HCT116 (cell line): ENCODE measurements around the gene TOMM40L. TPM values are rescaled to one million over a fixed set of nuclear protein-coding genes. Genes with fewer than 3 reads are reported as not detected.

ENCODE experiments used
- ATAC-seq: fragments of 200-7000 bp; cut with Tn5 transposase; 2 replicates; pipeline ENCODE4 v1.9.1; 2020; ENCODE audit warnings: mild to moderate bottlenecking, moderate library complexity
- BruUV-seq: library from RNA; stranded (reverse); fragments of 400-500 nt; replicated peaks from 2 replicates; lab custom pipeline; 2021; lab: Mats Ljungman, UMichigan
- CTCF ChIA-PET: fragments of 300-600 bp; sonication (Branson Sonifier 250); formaldehyde crosslinking; loops from one replicate; lab custom pipeline; 2021; ENCODE audit warnings: antibody characterized with exemption; lab: Charles Lee
- POLR2A ChIA-PET: fragments of 300-600, 350-600 bp; sonication (Branson Sonifier 250); formaldehyde crosslinking; loops from one replicate; lab custom pipeline; 2021; ENCODE audit warnings: antibody characterized with exemption; lab: Charles Lee
- RAD21 ChIA-PET, 2 experiments: fragments of 300-600 bp; sonication (Branson Sonifier 250); formaldehyde crosslinking; loops; one replicate each; lab custom pipeline; 2023; ENCODE audit warnings: low total read pairs in 2 of 2; ENCODE audit not compliant: uncharacterized antibody in 2 of 2, unreplicated experiment in 2 of 2, low non-redundant PET in 1 of 2; lab: Charles Lee
- DNase-seq: peaks from one replicate; pipeline ENCODE4 v3.0.0-alpha.2; 2010; ENCODE audit warnings: low read depth, low spot score
- H2AFZ ChIP-seq: fragments of 200-600 bp; shearing (Covaris generic), sonication (generic); 2 replicates; pipeline ENCODE4 v1.6.1; 2017; ENCODE audit warnings: low read depth, mixed run types, mixed read lengths, antibody characterized with exemption, low read length; ENCODE audit not compliant: poor library complexity, severe bottlenecking
- H3K27ac ChIP-seq: 2 replicates; pipeline ENCODE4 v1.5.1; 2012; ENCODE audit warnings: low read depth, low read length
- H3K27me3 ChIP-seq: fragments of 200-600 bp; sonication (generic); 2 replicates; pipeline ENCODE4 v1.6.1; 2016; ENCODE audit warnings: mixed run types, low read length, mixed read lengths; ENCODE audit not compliant: insufficient read depth
- H3K36me3 ChIP-seq, 2 experiments: fragments of 200-500 bp in 1 of 2; fragments of 200-600 bp in 1 of 2; sonication (Bioruptor generic) in 1 of 2; sonication (generic) in 1 of 2; 2 replicates each; pipeline versions ENCODE4 v1.5.1 to v1.6.1; 2014 to 2016; ENCODE audit warnings: low read length in 2 of 2, inconsistent platforms in 1 of 2, mixed read lengths in 1 of 2, mixed run types in 1 of 2; ENCODE audit not compliant: insufficient read depth in 2 of 2, control insufficient read depth in 1 of 2
- H3K4me1 ChIP-seq, 2 experiments: fragments of 200-600 bp in 1 of 2; sonication (generic) in 1 of 2; 2 replicates each; pipeline versions ENCODE4 v1.5.1 to v1.6.1; 2012 to 2017; ENCODE audit warnings: low read length in 2 of 2, inconsistent platforms in 1 of 2, mild to moderate bottlenecking in 1 of 2, mixed read lengths in 1 of 2, mixed run types in 1 of 2, moderate library complexity in 1 of 2; ENCODE audit not compliant: insufficient read depth in 2 of 2, control insufficient read depth in 1 of 2
- H3K4me2 ChIP-seq: fragments of 200-600 bp; sonication (generic); 2 replicates; pipeline ENCODE4 v1.6.1; 2017; ENCODE audit warnings: mixed run types, low read length, mixed read lengths
- H3K4me3 ChIP-seq, 2 experiments: fragments of 200-600 bp in 1 of 2; sonication (generic) in 1 of 2; replicated peaks in 1 of 2; 2 replicates each; pipeline ENCODE4 v1.5.1; 2011 to 2016; ENCODE audit warnings: low read length in 2 of 2, control low read depth in 1 of 2, low read depth in 1 of 2, mild to moderate bottlenecking in 1 of 2, mixed read lengths in 1 of 2, mixed run types in 1 of 2
- H3K79me2 ChIP-seq: fragments of 200-600 bp; sonication (generic); 2 replicates; pipeline ENCODE4 v1.6.1; 2017; ENCODE audit warnings: mild to moderate bottlenecking, mixed run types, low read length, moderate library complexity, mixed read lengths; ENCODE audit not compliant: insufficient read depth
- H3K9ac ChIP-seq: fragments of 200-600 bp; sonication (generic); 2 replicates; pipeline ENCODE4 v1.6.1; 2016; ENCODE audit warnings: low read length, mixed read lengths
- H3K9me2 ChIP-seq: fragments of 200-600 bp; sonication (generic), shearing (Covaris generic); 2 replicates; pipeline ENCODE4 v1.6.1; 2017; ENCODE audit warnings: mixed run types, mild to moderate bottlenecking, moderate library complexity; ENCODE audit not compliant: insufficient read depth
- H3K9me3 ChIP-seq, 2 experiments: fragments of 200-500 bp in 1 of 2; fragments of 200-600 bp in 1 of 2; sonication (Bioruptor generic) in 1 of 2; sonication (generic) in 1 of 2; 2 replicates each; pipeline ENCODE4 v1.6.1; 2014 to 2017; ENCODE audit warnings: low read length in 2 of 2, mixed read lengths in 2 of 2, inconsistent platforms in 1 of 2, low read depth in 1 of 2, mild to moderate bottlenecking in 1 of 2, mixed run types in 1 of 2, moderate library complexity in 1 of 2; ENCODE audit not compliant: control insufficient read depth in 1 of 2, insufficient read depth in 1 of 2
- H4K20me1 ChIP-seq: fragments of 200-600 bp; sonication (generic), shearing (Covaris generic); 2 replicates; pipeline ENCODE4 v1.6.1; 2017; ENCODE audit warnings: mixed run types, mild to moderate bottlenecking, moderate library complexity; ENCODE audit not compliant: insufficient read depth
- ATF3 ChIP-seq: IDR thresholded peaks from 2 replicates; pipeline ENCODE4 v1.6.1; 2012
- CTCF ChIP-seq, 3 experiments: fragments of 200-600 bp in 1 of 3; sonication (generic) in 1 of 3; IDR thresholded peaks in 2 of 3; conservative IDR thresholded peaks in 1 of 3; 2 replicates each; pipeline ENCODE4 v1.5.1; 2012 to 2017; ENCODE audit warnings: low read depth in 2 of 3, low read length in 2 of 3, antibody characterized with exemption in 1 of 3, borderline replicate concordance in 1 of 3, control low read depth in 1 of 3, mild to moderate bottlenecking in 1 of 3, mixed read lengths in 1 of 3, mixed run types in 1 of 3, moderate library complexity in 1 of 3; ENCODE audit not compliant: insufficient read depth in 1 of 3
- ELF1 ChIP-seq: IDR thresholded peaks from 2 replicates; pipeline ENCODE4 v1.6.1; 2012; ENCODE audit warnings: low read depth, borderline replicate concordance
- EZH2 ChIP-seq: fragments of 200-600 bp; sonication (generic); IDR thresholded peaks from 2 replicates; pipeline ENCODE4 v1.6.1; 2017; ENCODE audit warnings: antibody characterized with exemption, mixed run types
- FOSL1 ChIP-seq: IDR thresholded peaks from 2 replicates; pipeline ENCODE4 v1.6.1; 2012; ENCODE audit warnings: low read depth
- SRF ChIP-seq: IDR thresholded peaks from 2 replicates; pipeline ENCODE4 v1.6.1; 2012; ENCODE audit warnings: low read depth
- YY1 ChIP-seq: IDR thresholded peaks from 2 replicates; pipeline ENCODE4 v1.6.1; 2011; ENCODE audit warnings: low read length, low read depth, moderate library complexity, mild to moderate bottlenecking; ENCODE audit not compliant: insufficient replicate concordance; ENCODE audit errors: extremely low read depth
- intact Hi-C: fragments of 100-400 bp; cut with micrococcal nuclease; formaldehyde crosslinking; loops from 2 replicates; pipeline ENCODE4 v1.10.0; 2022
- total RNA-seq: library from RNA; stranded (reverse); gene quantifications from one replicate; pipeline ENCODE4 v1.2.1, GENCODE V29; 2021; ENCODE audit not compliant: unreplicated experiment

TOMM40L gene
- total RNA-seq, 1 experiment from 2014 or later, result 9.8 TPM

GRCh38 chr1:161267321-161267720 lies 41.5 kb downstream of the TOMM40L start (continued):
- TF ChIP-seq CTCF (IDR thresholded peaks at IDR 0.05 in 2 of 3, conservative IDR thresholded peaks at IDR 0.05 in 1 of 3; ENCODE audit: borderline replicate concordance in 1 of 3, insufficient read depth in 1 of 3, low read depth in 2 of 3, low read length in 2 of 3), result no peak
- TF ChIP-seq ATF3, result no peak

- ATAC-seq (no peak), DNase-seq (no peak)
- no TSS peak for BruUV-seq
- Histone ChIP-seq H3K9ac (no peak overlapping the region), H3K9me3 (no peaks in the 10 kb centered on the region), H3K4me1 (no peaks in the 10 kb centered on the region), H3K27me3 (0 out of 2 replicates have a peak, but pooled peaks cover 6% of the 10 kb centered on the region), H2AFZ (no peak overlapping the region), H3K36me3 (no peaks in the 10 kb centered on the region), H4K20me1 (no peaks in the 10 kb centered on the region), H3K4me2 (no peak overlapping the region), H3K79me2 (no peaks in the 10 kb centered on the region), H3K27ac (no peak overlapping the region), H3K9me2 (no peaks in the 10 kb centered on the region), H3K4me3 (no peak overlapping the region)
- ChIA-PET POLR2A (no interaction called here), CTCF (interaction anchor here (1.3 kb wide), 1 partner anchor 32 kb away, joined by 4 read pairs; no protein-coding TSS in a partner anchor), RAD21 (no interaction called here)
- no peak for TF ChIP-seq ELF1
- no peak for TF ChIP-seq CTCF (IDR thresholded peaks at IDR 0.05 in 2 of 3, conservative IDR thresholded peaks at IDR 0.05 in 1 of 3; ENCODE audit: borderline replicate concordance in 1 of 3, insufficient read depth in 1 of 3, low read depth in 2 of 3, low read length in 2 of 3)
- no peak for TF ChIP-seq SRF
- TF ChIP-seq EZH2, result no peak
- no peak for TF ChIP-seq FOSL1
- TF ChIP-seq YY1, result no peak
- intact Hi-C loops, result no loop called here
These were observed 47.5 kb downstream of the TOMM40L start for GRCh38 chr1:161273402-161273801.
